GM21723 (cell line): Measurements from ENCODE around the gene MEGF8.
"Not testable (repeated sequence)": the region's sequence is repeated elsewhere in the genome, so short reads cannot be mapped to it uniquely, and the experiment has no call there.

Source experiments
- ATAC-seq: cut with Tn5 transposase; IDR thresholded peaks from one replicate; pipeline ENCODE4 v1.9.1; 2021; ENCODE audit warnings: mild to moderate bottlenecking, moderate library complexity; ENCODE audit not compliant: unreplicated experiment

The MEGF8 gene

DNA sequence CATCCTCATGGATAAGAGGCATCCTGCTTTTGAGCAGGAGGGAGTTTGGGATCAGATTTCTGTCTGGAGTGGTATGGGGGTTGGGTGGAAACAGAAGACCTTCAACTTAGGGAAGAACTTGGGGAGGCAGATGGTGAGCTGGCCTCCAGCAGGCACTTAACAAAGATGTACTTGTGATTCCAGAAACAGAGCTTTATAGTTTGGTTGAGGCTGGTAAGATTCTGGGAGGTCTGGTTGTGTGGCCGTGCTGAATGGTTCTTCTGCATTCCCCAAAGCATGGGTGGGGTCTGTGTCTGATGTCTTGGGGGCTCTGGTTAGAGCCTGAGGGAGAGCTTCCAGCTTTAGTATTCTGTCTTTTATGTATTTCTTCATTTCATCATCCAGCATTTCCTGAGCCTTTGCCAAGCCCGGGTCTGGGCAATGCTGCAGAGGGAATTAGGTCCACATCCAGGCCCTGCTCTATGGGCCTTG is 4.8 kb downstream of the MEGF8 start:
- no peak for ATAC-seq

DNA sequence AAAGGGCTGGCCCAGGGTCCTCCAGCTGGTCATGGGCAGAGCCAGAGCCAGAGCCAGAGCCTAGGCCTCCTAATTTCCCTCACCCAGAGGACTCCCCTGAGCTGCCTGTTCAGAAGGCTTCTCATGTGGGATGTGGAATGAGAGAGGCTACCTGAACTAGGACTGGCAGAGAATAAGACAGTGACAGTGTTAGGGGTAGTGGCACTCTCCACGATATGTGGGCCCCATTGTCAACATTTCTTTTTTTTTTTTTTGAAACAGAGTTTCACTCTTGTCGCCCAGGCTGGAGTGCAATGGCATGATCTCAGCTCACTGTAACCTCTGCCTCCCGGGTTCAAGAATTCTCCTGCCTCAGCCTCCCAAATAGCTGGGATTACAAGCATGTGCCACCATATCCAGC is 5.9 kb downstream of the MEGF8 start:
- not testable (repeated sequence) for ATAC-seq

DNA sequence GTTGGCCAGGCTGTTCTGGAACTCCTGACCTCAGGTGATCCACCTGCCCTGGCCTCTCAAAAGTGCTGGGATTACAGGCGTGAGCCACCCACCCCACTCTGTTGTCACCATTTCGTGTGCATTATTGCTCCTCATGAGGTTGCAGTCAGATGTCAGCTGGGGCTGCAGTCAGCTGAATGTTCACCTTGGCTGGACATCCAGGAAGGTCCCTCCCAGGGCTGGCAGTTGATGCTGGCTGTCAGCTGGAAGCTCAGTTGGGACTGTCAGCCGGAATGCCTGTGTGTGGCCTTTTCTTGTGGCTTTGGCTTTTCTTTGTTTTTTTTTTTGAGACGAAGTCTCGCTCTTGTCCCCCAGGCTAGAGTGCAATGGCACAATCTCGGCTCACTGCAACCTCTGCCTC is 6.6 kb downstream of the MEGF8 start:
- ATAC-seq, result no peak

DNA sequence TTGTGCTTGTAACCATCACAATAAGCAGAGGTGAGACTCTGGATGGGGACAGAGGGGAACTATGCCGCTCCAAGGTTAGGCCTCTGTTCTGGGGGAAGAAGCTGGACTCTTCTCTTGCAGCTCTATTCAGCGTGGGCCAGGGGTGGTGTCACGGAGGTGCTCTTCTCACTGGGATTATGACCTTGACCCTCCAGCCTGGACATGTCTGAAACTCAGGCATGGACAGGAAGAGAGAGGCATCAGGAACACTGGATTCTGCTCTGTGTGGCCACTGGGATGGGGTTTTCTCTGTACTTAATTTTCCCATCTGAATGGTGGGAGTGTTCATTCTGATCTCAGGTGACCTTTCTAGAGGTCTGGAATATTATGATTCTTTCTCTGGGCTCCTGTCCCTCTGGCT is 7.6 kb downstream of the MEGF8 start:
- no peak for ATAC-seq

DNA sequence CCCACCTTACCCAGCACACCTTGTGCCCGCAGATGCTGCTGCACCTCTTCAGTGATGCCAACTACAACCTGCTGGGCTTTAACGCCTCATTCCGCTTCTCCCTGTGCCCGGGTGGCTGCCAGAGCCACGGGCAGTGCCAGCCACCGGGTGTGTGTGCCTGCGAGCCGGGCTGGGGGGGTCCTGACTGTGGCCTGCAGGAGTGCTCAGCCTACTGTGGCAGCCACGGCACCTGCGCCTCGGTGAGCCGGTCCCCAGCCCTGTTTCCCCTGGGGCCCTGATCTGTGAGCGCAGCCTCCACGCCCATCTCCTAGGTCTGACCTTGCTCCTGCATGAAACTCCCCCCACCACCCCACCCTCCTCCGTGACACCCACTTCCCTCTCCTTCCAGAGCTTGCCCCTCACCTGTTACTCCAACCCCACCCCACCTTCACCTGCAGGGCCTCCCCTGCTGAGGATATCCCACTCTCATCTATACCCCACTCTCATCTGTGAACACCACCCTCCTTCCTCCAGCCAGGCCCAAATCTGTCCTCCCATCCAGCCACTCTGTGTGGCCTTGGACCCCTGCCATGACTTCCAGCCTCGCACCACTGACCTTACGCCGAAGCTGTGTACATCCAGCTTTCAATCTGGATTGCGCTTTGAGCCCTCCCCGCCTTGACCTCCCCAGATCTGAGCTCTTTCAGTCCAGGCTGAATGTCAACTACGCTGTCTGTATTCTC is 8.7 kb downstream of the MEGF8 start:
- ATAC-seq, result no peak

DNA sequence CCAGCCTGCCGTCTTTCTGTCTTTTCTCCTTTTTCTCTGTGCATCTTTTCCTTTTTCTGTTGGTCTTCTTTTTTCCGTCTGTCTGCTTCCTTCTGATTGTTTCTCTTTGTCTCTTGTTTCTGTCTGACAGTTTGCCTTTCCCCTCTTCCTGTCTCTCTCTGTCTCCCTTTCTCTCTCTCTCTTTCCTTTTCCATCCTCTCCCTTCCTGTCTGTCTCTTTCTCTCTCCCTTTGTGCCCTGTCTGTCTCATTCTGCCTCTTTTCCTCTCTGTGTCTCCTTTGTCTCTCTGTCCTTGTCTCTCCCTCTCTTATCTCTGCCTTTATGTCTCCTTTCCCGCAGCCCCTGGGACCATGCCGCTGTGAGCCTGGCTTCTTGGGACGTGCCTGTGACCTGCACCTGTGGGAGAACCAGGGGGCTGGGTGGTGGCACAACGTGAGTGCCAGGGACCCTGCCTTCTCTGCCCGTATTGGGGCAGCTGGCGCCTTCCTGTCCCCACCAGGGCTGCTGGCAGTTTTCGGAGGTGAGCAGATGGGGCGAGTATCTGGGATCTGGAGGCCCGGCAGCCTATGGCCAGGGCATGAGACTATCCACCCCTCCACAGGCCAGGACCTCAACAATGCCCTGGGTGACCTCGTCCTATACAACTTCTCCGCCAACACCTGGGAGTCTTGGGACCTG is 9.4 kb downstream of the MEGF8 start:
- ATAC-seq, result no peak

DNA sequence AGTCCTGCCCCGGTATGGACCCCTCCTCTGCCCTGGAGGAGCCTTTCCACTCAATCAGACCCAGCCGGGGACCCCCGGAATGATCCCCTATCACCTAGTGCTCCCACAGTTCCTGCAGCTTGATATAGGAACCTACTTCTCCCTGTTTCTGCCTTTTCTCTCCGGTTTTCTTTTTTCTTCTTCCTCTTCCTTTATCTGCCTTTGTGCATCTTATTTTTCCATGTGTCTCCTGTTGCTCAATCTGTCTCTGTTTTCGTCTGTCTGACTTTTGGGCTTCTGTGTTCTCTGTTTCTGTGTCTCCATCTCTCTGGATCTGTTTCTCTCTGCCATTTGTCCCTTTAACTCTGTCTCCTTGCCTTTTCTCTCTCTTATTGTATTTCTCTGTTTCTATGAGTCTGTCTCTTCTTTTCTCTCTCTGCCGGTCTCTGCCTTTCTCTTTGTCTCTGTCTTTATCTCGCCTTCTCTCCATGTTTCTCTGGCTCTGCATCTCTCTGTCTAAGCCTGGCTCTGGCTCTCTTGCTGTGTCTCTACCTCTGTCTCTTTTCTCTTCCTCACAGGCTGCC is 10.0 kb downstream of the MEGF8 start:
- ATAC-seq, result no peak

DNA sequence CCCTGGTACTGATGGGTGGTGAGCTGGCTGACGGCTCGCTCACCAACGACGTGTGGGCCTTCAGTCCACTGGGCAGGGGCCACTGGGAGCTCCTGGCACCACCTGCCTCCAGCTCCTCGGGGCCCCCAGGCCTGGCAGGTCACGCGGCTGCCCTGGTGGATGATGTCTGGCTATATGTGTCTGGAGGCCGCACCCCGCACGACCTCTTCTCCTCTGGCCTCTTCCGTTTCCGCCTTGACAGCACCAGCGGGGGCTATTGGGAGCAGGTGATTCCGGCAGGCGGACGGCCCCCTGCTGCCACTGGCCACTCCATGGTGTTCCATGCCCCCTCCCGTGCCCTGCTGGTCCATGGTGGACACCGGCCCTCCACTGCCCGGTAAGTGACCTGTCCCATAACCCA is 10.5 kb downstream of the MEGF8 start:
- ATAC-seq, result no peak

DNA sequence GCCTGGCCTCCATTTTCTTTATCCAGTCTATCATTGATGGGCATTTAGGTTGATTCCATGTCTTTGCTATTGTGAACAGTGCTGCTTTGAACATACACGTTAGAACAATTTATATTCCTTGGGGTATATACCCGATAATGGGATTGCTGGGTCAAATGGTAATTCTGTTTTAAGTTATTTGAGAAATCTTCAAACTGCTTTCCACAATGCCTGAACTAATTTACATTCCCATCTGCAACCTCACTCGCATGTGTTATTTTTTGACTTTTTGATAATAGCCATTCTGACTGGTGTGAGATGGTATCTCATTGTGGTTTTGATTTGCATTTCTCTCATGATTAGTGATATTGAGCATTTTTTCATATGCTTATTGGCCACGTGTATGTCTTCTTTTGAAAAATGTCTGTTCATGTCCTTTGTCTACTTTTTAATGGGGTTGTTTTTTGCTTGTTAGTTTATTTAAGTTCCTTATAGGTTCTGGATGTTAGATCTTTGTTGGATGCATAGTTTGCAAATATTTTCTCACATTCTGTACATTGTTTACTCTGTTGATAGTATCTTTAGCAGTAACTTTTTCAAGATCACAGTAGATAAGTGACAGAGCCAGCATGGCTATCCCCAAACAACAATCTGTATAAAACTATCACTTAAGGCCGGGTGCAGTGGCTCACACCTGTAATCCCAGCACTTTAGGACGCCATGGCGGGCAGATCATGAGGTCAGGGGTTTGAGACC is 13.9 kb downstream of the MEGF8 start:
- ATAC-seq, result not testable (repeated sequence)

DNA sequence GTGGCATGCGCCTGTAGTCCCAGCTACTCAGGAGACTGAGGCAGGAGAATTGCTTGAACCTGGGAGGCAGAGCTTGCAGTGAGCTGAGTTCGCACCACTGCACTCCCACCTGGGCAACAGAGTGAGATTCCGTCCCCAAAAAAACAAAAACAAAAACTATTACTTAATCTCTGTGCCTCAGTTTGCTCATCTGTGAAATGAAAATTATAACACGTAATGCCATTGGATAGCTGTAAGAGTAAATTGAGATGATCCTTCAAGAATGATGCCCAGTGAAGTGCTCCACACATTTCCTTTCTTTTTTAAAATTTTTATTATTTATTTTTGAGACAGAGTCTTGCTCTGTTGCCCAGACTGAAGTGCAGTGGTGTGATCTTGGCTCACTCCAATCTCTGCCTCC is 14.5 kb downstream of the MEGF8 start:
- ATAC-seq, result not testable (repeated sequence)

DNA sequence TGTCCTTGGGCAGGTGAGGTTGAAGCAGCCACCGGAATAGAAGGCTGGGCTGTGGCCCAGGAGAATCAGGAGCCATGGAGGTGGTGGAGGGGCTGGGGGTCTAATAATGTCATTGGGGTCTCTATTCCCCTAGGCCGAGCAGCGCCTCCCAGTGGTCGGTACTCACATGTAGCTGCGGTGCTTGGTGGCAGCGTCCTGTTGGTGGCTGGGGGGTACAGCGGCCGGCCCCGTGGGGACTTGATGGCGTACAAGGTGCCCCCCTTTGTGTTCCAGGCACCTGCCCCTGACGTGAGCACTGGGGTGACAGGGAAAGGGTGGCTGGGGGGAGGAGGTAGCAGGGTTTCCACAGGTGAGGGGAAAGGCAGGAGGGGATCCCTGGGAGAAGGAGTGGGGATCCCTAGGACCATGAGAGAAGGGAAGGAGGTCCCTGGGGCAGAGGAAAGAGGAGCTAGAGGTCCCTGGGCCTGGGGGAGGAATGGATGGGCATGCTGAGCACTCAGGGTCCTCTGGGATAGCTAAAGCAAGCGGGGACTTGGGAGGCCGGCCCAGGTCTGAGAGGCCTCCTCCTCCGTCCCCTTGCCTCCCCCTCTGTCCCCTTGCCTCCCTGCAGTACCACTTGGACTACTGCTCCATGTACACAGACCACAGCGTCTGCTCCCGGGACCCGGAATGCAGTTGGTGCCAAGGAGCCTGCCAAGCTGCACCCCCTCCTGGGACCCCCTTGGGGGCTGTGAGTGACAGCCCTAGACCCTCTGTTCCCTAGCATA is 18.1 kb downstream of the MEGF8 start:
- ATAC-seq, result no peak

DNA sequence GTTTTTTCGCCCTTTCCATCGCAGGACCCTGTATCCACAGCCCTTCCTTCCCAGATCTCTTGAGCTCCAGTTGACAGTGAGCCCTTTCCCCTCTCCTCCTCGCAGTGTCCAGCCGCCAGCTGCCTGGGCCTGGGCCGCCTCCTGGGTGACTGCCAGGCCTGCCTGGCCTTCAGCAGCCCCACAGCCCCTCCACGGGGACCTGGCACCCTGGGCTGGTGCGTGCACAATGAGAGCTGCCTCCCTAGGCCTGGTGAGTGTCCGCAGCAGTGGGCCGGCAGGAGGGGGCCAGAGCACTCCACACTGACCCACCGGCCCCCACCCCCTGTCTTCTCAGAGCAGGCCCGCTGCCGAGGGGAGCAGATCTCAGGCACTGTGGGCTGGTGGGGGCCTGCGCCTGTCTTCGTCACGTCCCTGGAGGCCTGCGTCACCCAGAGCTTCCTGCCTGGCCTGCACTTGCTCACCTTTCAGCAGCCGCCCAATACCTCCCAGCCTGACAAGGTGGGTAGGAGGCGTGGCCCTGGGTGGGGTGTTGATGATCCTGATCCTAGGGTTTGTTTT is 19.0 kb downstream of the MEGF8 start:
- ATAC-seq, result no peak

DNA sequence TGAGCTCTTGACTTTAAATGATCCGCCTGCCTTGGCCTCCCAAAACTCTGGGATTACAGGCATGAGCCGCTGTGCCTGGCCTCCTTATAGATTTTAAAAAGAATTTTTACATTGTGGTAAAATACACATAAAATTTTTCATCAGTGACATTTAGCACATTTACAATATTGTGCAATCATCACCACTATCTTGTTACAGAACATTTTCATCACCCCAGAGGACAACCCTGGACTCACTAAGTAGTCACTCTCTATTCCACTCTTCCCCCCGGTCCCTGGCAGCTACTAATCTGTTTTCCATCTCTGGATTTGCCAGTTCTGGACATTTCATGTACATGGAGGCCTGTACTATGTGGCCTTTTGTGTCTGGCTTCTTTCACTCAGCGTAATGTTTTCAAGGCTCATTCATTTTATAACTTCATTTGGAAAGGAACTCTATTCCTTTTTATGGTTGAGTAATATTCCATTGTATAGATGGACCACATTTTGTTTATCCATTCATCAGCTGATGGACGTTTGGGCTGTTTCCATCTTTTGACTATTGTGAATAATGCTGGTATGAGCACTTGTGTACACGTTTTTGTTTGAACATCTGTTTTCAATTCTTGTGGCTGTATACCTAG is 19.9 kb downstream of the MEGF8 start:
- ATAC-seq, result no peak

DNA sequence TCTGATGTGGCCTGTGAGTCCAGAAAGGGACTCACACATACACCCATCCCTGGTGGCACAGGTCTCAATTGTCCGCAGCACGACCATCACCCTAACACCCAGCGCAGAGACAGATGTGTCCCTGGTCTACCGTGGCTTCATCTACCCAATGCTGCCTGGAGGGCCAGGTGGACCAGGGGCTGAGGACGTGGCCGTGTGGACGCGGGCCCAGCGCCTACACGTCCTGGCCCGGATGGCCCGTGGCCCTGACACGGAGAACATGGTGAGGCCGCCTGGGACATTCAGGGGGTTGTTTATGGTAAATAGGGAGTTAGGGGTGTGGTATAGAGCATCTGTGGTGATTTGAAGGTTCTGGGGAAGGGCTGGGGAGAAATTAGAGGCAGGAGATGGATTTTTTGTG is 22.8 kb downstream of the MEGF8 start:
- ATAC-seq, result no peak

DNA sequence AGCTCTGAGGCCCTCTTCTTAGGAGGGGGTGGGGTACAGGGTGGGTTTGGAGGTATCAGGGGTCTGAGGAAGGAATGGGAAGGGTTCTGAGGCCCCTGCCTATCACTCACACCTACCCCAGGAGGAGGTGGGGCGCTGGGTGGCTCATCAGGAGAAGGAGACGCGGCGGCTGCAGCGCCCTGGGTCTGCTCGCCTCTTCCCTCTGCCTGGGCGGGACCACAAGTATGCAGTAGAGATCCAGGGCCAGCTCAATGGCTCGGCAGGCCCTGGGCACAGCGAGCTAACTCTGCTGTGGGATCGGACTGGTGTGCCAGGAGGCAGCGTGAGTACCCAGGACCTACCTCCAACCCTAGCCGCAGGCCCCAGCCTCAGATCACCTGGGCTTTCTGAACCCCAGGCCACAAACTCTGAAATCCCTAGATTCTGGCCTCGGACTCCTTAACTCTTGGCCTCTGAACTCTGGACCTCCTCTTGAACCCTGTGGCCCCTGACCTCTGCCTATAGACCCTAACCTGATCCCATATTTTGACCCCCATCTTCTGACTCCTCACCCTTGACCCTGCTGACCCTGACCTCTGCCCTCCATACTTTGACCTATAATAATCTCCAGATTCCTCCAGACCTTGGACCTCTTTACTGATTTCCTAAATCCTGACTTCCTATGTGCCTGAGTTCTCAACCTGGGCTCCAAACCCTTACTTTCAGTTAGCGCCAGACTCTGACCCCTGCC is 24.1 kb downstream of the MEGF8 start:
- ATAC-seq, result no peak

DNA sequence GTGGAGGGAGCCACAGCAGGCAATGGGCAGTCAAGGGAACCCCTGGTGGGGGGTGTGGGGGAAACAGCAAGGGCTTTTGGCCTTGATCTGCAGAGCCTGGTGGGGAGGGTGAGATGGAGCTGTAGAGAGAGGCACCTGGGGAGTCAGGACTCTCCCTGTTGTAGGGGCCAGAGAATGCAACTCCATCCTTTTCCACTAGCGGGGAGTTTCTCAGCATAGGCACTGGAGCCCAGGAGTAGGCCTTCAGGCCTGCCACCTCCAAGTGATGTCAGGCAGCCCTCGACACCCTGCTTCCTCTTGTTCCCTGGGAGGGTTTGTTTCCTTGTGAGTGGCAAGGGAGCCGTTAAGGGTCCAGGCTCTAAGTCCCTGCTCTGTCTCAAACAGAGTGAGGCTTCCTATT is 25.0 kb downstream of the MEGF8 start:
- ATAC-seq, result no peak

DNA sequence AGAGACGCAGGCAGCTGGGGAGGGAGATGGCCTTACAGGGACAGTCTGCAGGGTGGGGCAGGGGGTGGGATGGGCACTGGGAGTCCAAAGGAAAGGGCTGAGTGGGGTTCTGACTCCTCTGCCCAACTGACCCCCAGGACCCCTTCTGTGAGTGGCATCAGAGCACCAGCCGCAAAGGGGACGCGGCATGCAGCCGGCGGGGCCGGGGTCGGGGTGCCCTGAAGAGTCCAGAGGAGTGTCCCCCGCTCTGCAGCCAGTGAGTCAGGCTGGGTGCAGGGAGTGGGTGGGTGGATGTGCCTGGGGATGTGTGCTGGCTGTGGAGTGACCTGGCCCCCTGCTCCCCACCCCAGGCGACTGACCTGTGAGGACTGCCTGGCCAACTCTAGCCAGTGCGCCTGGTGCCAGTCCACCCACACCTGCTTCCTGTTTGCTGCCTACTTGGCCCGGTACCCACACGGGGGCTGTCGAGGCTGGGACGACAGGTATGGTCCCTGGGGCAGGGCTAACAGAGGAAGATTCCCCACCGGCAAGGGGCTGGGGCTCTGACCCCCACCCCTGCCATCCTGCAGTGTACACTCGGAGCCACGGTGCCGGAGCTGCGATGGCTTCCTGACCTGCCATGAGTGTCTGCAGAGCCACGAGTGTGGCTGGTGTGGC is 25.8 kb downstream of the MEGF8 start:
- no peak for ATAC-seq

DNA sequence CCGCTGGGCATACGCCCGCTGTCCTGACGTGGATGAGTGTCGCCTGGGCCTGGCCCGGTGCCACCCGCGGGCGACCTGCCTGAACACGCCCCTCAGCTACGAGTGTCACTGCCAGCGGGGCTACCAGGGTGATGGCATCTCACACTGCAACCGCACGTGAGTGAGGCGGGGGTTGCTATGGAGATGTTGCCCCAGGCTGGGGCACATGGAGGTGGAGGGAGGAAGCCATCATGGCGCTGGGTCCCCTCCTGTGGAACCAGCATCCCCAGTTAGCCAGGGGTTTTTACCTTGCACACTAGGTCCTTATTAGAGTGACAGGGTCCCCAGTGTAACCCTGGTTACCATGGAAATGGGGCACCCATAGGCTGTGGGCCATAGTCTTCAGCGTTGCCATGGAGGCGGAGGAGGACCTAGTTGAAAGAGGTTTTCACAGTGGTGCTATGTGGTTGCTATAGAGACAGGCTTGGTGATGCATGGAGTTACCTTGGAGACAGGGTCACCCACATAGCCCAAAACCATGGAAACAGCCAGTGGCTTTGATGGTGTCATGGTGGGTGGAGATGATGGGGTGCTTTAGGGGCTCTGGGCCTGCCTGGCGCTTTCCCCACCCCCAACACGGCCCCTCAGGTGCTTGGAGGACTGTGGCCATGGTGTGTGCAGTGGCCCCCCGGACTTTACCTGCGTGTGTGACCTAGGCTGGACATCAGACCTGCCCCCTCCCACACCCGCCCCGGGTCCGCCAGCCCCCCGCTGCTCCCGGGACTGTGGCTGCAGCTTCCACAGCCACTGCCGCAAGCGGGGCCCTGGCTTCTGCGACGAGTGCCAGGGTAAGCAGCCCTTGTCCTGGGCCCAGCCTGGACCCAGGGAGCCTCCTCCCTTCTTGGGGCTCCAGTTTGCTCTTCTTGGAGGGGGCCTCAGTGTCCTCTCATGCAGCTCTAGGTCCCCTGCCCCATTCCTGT is 27.1 kb downstream of the MEGF8 start:
- no peak for ATAC-seq
